ENCODE results near the gene CCDC138.

- TF ChIP-seq, protein P1, sequence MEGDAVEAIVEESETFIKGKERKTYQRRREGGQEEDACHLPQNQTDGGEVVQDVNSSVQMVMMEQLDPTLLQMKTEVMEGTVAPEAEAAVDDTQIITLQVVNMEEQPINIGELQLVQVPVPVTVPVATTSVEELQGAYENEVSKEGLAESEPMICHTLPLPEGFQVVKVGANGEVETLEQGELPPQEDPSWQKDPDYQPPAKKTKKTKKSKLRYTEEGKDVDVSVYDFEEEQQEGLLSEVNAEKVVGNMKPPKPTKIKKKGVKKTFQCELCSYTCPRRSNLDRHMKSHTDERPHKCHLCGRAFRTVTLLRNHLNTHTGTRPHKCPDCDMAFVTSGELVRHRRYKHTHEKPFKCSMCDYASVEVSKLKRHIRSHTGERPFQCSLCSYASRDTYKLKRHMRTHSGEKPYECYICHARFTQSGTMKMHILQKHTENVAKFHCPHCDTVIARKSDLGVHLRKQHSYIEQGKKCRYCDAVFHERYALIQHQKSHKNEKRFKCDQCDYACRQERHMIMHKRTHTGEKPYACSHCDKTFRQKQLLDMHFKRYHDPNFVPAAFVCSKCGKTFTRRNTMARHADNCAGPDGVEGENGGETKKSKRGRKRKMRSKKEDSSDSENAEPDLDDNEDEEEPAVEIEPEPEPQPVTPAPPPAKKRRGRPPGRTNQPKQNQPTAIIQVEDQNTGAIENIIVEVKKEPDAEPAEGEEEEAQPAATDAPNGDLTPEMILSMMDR (conservative IDR thresholded peaks at IDR 0.05; ENCODE audit: low read depth, low read length) = no peak
- TF ChIP-seq EZH2 (IDR thresholded peaks at IDR 0.05; ENCODE audit: low read length, unreplicated experiment) = no peak
Observed at GRCh38 chr2:108911401-108911800, 124.8 kb downstream of the CCDC138 start.
